ENCODE data around the gene CLEC20A.

DNA sequence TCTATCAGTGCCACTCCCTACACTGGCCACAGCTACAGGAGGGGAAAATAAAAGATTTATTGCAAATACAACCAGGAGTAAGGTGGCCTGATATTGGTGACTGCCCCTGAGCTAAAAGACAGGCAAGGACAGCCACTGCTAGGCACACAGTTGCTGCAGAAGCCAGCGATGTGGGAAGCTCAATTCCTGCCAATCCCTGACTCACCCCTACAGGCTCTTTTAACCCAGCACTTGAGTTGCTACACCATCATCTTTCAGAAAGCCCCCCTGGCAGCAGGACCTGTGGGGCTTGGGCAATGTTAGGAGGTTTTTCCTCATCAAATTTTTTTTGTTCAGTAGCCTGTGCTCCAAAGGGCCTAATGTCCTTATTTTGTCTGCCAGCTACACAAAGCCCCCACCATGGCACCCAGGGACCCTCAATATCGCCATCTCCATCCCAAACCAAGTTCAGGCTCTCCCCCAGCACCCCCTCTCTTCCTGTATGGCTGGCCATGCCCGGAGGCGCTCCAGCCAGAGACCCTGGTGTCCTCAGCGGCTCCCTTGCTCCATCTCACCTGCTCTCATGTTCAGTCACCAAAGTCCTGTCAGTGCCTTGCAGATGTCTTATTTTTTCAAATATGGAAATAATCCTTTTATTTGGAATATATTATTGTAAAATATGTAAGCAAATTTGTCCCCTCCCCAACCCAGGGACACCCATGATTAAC, 13.4 kb downstream of the CLEC20A start:
- TF ChIP-seq, protein P1, sequence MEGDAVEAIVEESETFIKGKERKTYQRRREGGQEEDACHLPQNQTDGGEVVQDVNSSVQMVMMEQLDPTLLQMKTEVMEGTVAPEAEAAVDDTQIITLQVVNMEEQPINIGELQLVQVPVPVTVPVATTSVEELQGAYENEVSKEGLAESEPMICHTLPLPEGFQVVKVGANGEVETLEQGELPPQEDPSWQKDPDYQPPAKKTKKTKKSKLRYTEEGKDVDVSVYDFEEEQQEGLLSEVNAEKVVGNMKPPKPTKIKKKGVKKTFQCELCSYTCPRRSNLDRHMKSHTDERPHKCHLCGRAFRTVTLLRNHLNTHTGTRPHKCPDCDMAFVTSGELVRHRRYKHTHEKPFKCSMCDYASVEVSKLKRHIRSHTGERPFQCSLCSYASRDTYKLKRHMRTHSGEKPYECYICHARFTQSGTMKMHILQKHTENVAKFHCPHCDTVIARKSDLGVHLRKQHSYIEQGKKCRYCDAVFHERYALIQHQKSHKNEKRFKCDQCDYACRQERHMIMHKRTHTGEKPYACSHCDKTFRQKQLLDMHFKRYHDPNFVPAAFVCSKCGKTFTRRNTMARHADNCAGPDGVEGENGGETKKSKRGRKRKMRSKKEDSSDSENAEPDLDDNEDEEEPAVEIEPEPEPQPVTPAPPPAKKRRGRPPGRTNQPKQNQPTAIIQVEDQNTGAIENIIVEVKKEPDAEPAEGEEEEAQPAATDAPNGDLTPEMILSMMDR (IDR thresholded peaks at IDR 0.05) = no peak
- TF ChIP-seq POLR2A (IDR thresholded peaks at IDR 0.05) = no peak
